COLO829 (cell line): Measurements from ENCODE around the gene ATP4B.
A peak's percentile ranks its signal among the peaks of the same experiment; 100 is the strongest.
"Not testable (repeated sequence)": the region's sequence is repeated elsewhere in the genome, so short reads cannot be mapped to it uniquely, and the experiment has no call there.

Source experiments
- DNase-seq: peaks from one replicate; pipeline ENCODE4 v3.0.0; 2012; ENCODE audit warnings: low spot score

The ATP4B gene

GRCh38 chr13:113624235-113624587 lies 33.8 kb downstream of the ATP4B start:
- DNase-seq: no peak

GRCh38 chr13:113623491-113624234 lies 34.3 kb downstream of the ATP4B start:
- peak; percentile 3 for DNase-seq

GRCh38 chr13:113622791-113623490 lies 35.1 kb downstream of the ATP4B start:
- DNase-seq: no peak

- not testable (repeated sequence) for DNase-seq
Measured at GRCh38 chr13:113621986-113622550, 35.9 kb downstream of the ATP4B start.

GRCh38 chr13:113621498-113621897 lies 36.5 kb downstream of the ATP4B start:
- DNase-seq: not testable (repeated sequence)

GRCh38 chr13:113621046-113621445 lies 37.0 kb downstream of the ATP4B start:
- DNase-seq: no peak

GRCh38 chr13:113620036-113620796 lies 37.8 kb downstream of the ATP4B start:
- DNase-seq: no peak

- no peak for DNase-seq
Measured at GRCh38 chr13:113618455-113618854, 39.5 kb downstream of the ATP4B start.

- no peak for DNase-seq
Measured at GRCh38 chr13:113617961-113618360, 40.0 kb downstream of the ATP4B start.

- DNase-seq: no peak
Measured at GRCh38 chr13:113616991-113617749, 40.8 kb downstream of the ATP4B start.

- no peak for DNase-seq
Measured at GRCh38 chr13:113616281-113616906, 41.6 kb downstream of the ATP4B start.

- DNase-seq: no peak
Measured at GRCh38 chr13:113613789-113614379, 44.1 kb downstream of the ATP4B start.

- DNase-seq: no peak
Measured at GRCh38 chr13:113612607-113613006, 45.4 kb downstream of the ATP4B start.

- no peak for DNase-seq
Measured at GRCh38 chr13:113611996-113612395, 46.0 kb downstream of the ATP4B start.

- no peak for DNase-seq
Measured at GRCh38 chr13:113610266-113610665, 47.7 kb downstream of the ATP4B start.

- no peak for DNase-seq
Measured at GRCh38 chr13:113609616-113610015, 48.4 kb downstream of the ATP4B start.

GRCh38 chr13:113608967-113609533 lies 48.9 kb downstream of the ATP4B start:
- no peak for DNase-seq

- DNase-seq: no peak
Measured at GRCh38 chr13:113607889-113608635, 49.9 kb downstream of the ATP4B start.

- DNase-seq: no peak
Measured at GRCh38 chr13:113607056-113607888, 50.7 kb downstream of the ATP4B start.
